K562 (cell line): Measurements from ENCODE around the gene HIRIP3. TPM values are rescaled to one million over a fixed set of nuclear protein-coding genes. Genes with fewer than 3 reads are reported as not detected.
A peak's percentile ranks its signal among the peaks of the same experiment; 100 is the strongest.

Experiments
- CBFA2T3 ChIP-seq: fragments of 450-650 bp; IDR thresholded peaks from 2 replicates; pipeline ENCODE4 v1.6.1; 2017
- CREB5 ChIP-seq: fragments of 250-450 bp; sonication (Bioruptor Pico); IDR thresholded peaks from 2 replicates; pipeline ENCODE4 v1.5.0; 2020; ENCODE audit warnings: mild to moderate bottlenecking
- GATAD2B ChIP-seq: fragments of 450-650 bp; IDR thresholded peaks from 2 replicates; pipeline ENCODE4 v1.6.1; 2017; ENCODE audit warnings: mild to moderate bottlenecking, borderline replicate concordance
- GTF2F1 ChIP-seq: IDR thresholded peaks from 2 replicates; pipeline ENCODE4 v1.6.1; 2011; ENCODE audit warnings: low read depth, low read length, improper control_type of control experiment
- KAT7 ChIP-seq: sonication (generic); formaldehyde crosslinking; IDR thresholded peaks from 2 replicates; pipeline ENCODE4 v1.8.0; 2022; ENCODE audit warnings: missing genetic modification reagents, mild to moderate bottlenecking, borderline replicate concordance
- NFE2L1 ChIP-seq: fragments of 450-650 bp; IDR thresholded peaks from 2 replicates; pipeline ENCODE4 v1.6.1; 2016; ENCODE audit warnings: missing genetic modification characterization, low read depth, mild to moderate bottlenecking, missing compliant biosample characterization, moderate library complexity, borderline replicate concordance
- POLR3G ChIP-seq: IDR thresholded peaks from 2 replicates; pipeline ENCODE4 v1.6.1; 2011; ENCODE audit not compliant: insufficient read length, insufficient replicate concordance; ENCODE audit errors: extremely low read depth
- REST ChIP-seq, 2 experiments: fragments of 450-650 bp; formaldehyde crosslinking in 1 of 2; IDR thresholded peaks; 2 replicates each; pipeline versions ENCODE4 v1.4.0 to v1.6.1; 2014 to 2020; ENCODE audit warnings: mild to moderate bottlenecking in 2 of 2, borderline replicate concordance in 1 of 2, low read depth in 1 of 2
- SMARCB1 ChIP-seq: IDR thresholded peaks from 2 replicates; pipeline ENCODE4 v1.6.1; 2011; ENCODE audit warnings: improper control_type of control experiment, low read depth; ENCODE audit not compliant: insufficient read length
- SMC3 ChIP-seq: conservative IDR thresholded peaks from 2 replicates; pipeline ENCODE4 v1.6.1; 2011; ENCODE audit warnings: low read depth, low read length, improper control_type of control experiment; ENCODE audit not compliant: insufficient read depth
- TBP ChIP-seq: optimal IDR thresholded peaks from 2 replicates; pipeline ENCODE3; 2011; ENCODE audit warnings: low read depth, low read length, improper control_type of control experiment
- TFAM ChIP-seq: fragments of 250-450 bp; sonication (Bioruptor Pico); conservative IDR thresholded peaks from 2 replicates; pipeline ENCODE4 v1.5.0; 2021; ENCODE audit warnings: mild to moderate bottlenecking, moderate library complexity
- XRCC4 ChIP-seq: IDR thresholded peaks from one replicate; pipeline ENCODE4 v1.6.1; 2011; ENCODE audit not compliant: insufficient read depth, insufficient read length; ENCODE audit errors: extremely low read depth
- ZBTB1 ChIP-seq: sonication (generic); formaldehyde crosslinking; IDR thresholded peaks from 2 replicates; pipeline ENCODE4 v1.8.1; 2023; ENCODE audit warnings: missing genetic modification reagents, low read depth, mild to moderate bottlenecking, borderline replicate concordance
- ZNF764 ChIP-seq: fragments of 250-450 bp; sonication (Bioruptor Pico); IDR thresholded peaks from 2 replicates; pipeline ENCODE4 v1.4.0; 2020; ENCODE audit warnings: low read depth, mild to moderate bottlenecking, moderate library complexity
- ZNF79 ChIP-seq: fragments of 250-450 bp; sonication (Bioruptor Pico); IDR thresholded peaks from 2 replicates; pipeline ENCODE4 v1.4.0; 2020; ENCODE audit warnings: low read depth, mild to moderate bottlenecking, moderate library complexity
- polyA plus RNA-seq, 8 experiments: library from polyadenylated mRNA; depleted of rRNA in 4 of 8; stranded (reverse) in 5 of 8; unstranded in 3 of 8; fragments of >200 nt; fragmentation: Nextera tagmentation in 2 of 8; fragmentation: Illumina TruSeq in 1 of 8; extraction: Ambion mirVana in 2 of 8; extraction: Trizol in 1 of 8; gene quantifications; 2 replicates each; pipeline versions ENCODE4 v1.2.1 to v1.2.3, GENCODE V29; 2011 to 2014; ENCODE audit warnings: inconsistent platforms in 1 of 8, missing spikeins in 1 of 8
- total RNA-seq, 7 experiments: library from RNA; depleted of rRNA in 6 of 7; stranded (reverse); fragments of >200 nt in 6 of 7; fragmentation: Illumina TruSeq in 2 of 7; extraction: Trizol in 2 of 7; gene quantifications; 2 replicates each; pipeline versions ENCODE4 v1.2.1 to v1.2.3, GENCODE V29; 2011 to 2021; ENCODE audit warnings: low replicate concordance in 1 of 7

The HIRIP3 gene
- total and polyA plus RNA-seq, 9 of the 15 experiments (the other 6 are each of a cell fraction or from before 2014, with no cell fraction given), result 3.3 to 38.2 (median 18.2) TPM

- TF ChIP-seq REST (IDR thresholded peaks at IDR 0.05; ENCODE audit: borderline replicate concordance) (no peak), REST (CRISPR knock-in tag; IDR thresholded peaks at IDR 0.05; ENCODE audit: low read depth) (no peak), ZBTB1 (CRISPR knock-in tag) (0 out of 2 replicates have a peak, but pooled peaks have one; percentile 8), ZNF79 (CRISPR knock-in tag) (no peak), ZNF764 (CRISPR knock-in tag) (no peak), SMARCB1 (no peak), CBFA2T3 (no peak), SMC3 (no peak), GATAD2B (no peak), NFE2L1 (tag) (no peak), POLR3G (no peak), TFAM (CRISPR knock-in tag) (no peak), TBP (no peak), GTF2F1 (no peak), KAT7 (no peak), XRCC4 (no peak), CREB5 (CRISPR knock-in tag) (no peak)
These were observed 51.3 kb downstream of the HIRIP3 start (continued) for GRCh38 chr16:29943846-29944799.
